ENCODE data around the gene TRIM28.
"Not testable (repeated sequence)": the region's sequence is repeated elsewhere in the genome, so short reads cannot be mapped to it uniquely, and the experiment has no call there.

TRIM28 gene

GRCh38 chr19:58519355-58520256, 24.3 kb upstream of the TRIM28 start, which contains the start of gene ZBTB45:
TSS of gene ZBTB45 (minus strand) at chr19:58519810. CDS start at chr19:58517673, 2,137 bp downstream.
- peak; percentile 94 for DNase-seq (ENCODE audit: low spot score)

DNA sequence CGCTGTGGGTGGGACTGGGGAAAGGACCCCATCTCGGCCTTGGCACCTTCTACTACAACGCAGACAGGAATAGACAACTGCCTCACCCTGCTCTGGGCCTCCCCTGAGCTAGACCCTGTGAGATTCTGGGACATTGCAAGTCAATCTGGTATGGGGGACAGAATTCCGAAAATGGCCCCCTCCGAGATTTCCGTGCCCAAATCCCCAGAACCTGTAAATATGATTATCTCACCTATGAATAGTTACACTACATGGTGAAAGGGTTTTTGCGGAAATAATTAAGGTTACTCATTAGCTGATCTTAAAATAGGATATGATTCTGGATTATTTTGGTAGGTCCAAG, 23.6 kb upstream of the TRIM28 start:
- no peak for DNase-seq (ENCODE audit: low spot score)

DNA sequence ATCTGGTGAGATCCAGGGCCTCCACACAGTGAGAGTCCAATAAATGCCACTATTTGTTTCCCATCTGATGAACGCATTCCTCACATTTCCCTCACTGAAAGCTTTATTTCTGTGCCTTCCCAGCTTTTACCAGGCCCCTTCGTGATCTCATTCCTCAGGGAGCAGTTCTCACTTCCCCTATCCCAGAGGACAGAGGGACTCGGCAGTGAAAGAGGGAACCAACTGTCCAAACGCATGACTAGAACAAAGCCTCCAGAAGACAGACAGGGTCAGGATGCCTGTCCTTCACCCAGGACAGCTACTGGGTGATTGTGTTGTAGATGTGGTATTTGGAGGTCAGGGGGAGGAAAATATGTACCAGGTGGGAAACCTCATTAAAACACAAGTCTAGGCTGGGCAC, 22.2 kb upstream of the TRIM28 start:
- no peak for DNase-seq (ENCODE audit: low spot score)

DNA sequence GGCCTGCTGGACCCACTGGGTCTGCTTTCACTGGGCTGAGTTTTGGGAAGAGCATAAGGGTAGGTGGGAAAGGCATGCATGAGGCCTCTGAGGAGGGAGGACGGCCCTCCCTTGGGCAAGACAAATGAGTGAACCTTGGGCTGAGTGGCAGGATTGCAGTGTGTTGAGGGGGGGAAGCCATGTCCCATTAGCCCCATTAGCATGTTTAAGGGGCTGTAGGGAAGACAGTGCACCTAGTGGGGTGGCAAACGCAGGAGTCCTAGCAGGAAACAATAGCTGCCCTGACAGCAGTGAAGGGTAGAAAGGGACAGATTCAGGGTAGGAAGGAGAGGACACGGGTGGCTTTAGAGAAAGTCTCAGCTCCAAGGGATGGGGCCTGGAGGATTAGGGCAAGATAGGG, 21.2 kb upstream of the TRIM28 start:
- no peak for DNase-seq (ENCODE audit: low spot score)

- DNase-seq (ENCODE audit: low spot score): no peak
Observed at GRCh38 chr19:58529405-58529804, 14.5 kb upstream of the TRIM28 start.

DNA sequence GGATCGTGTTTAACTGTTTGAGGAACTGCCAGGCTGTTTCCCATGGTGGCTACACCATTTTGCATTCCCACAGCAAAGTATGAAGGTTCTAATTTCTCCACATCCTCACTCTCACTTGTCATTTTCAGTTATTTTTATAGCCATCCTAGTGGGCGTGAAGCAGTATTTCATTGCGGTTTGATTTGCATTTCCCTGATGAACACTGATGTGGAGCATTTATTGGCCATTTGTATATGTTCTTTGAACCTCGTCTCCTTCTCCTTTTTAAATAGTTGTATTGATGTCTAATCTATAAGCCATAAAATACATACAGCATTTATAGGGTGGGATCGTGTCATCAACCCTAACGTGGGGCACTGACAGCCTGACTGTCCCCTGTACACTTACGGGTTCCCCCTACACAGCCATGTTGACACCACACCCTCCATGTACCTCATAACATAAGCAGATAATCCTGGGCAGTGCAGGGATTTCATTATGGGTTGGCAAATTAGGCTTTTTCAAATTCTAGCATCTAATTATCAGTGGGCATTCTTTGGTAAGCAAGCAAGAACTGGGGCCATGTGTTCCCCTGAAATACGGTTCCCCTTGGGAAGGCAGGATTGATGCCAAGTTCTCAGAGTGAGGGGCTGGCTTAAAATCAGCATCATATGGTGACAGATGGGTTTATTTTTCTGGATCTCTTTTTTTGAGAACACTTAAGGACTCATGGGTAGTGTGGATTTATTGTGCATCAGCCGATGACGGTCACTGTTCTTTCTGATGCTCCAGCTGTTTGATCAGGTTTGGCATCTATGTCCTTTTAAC, 12.6 kb upstream of the TRIM28 start:
- no peak for DNase-seq (ENCODE audit: low spot score)

DNA sequence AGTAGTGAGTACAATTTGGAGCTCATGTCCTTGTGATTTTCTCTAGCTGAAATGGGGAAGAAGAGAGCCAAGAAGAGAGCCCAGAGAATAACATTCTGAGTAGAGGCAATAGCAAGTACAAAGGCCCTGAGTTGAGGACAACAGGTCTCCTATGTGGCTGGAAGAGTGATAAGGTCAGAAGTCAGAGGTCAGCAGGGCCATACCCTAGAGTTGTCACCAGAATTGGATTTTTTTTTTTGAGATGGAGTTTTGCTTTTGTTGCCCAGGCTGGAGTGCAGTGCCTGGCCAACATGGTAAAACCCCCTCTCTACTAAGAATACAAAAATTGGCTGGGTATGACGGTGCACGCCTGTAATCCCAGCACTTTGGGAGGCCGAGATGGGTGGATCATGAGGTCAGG, 8.0 kb upstream of the TRIM28 start:
- no peak for DNase-seq (ENCODE audit: low spot score)

GRCh38 chr19:58536852-58537798, 6.7 kb upstream of the TRIM28 start:
- DNase-seq (ENCODE audit: low spot score): no peak

GRCh38 chr19:58538257-58539168, 5.4 kb upstream of the TRIM28 start:
- no peak for DNase-seq (ENCODE audit: low spot score)

DNA sequence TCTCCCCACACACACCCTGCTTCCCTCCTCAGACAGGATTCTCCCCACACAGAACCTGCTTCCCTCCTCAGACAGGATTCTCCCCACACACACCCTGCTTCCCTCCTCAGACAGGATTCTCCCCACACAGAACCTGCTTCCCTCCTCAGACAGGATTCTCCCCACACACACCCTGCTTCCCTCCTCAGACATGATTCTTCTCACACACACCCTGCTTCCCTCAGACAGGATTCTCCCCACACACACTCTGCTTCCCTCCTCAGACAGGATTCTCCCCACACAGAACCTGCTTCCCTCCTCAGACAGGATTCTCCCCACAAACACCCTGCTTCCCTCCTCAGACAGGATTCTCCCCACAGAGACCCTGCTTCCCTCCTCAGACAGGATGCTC, 4.7 kb upstream of the TRIM28 start:
- DNase-seq (ENCODE audit: low spot score): not testable (repeated sequence)

- not testable (repeated sequence) for DNase-seq (ENCODE audit: low spot score)
Observed at GRCh38 chr19:58542641-58543372, 1.1 kb upstream of the TRIM28 start.

- peak; percentile 66 for DNase-seq (ENCODE audit: low spot score)
Observed at GRCh38 chr19:58544591-58545285, 874 bp downstream of the TRIM28 start.

DNA sequence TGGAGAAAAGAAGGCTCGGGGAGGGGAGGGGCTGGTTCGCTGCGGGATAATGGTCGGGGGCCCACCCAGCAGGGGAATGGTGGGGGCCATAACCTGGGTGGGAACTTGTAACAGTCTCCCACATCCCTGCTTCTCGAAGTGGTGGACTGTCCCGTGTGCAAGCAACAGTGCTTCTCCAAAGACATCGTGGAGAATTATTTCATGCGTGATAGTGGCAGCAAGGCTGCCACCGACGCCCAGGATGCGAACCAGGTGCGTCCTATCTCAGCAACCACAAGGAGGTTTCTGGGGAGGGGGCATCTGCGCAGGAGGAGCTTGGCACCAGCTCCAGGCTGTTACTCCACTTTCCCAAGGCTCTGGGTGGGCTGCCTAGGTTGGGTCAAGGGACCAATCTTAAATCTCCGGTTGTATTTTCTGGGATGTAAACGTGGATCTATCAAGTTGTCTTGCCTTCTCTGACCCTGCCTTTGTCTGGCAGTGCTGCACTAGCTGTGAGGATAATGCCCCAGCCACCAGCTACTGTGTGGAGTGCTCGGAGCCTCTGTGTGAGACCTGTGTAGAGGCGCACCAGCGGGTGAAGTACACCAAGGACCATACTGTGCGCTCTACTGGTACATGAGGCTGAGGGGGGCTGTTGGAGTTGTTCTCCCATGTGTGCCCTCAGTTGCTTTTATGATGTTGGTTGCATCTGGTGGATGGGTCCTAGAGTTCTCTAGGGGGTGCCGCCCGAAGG, 1.6 kb downstream of the TRIM28 start:
- DNase-seq (ENCODE audit: low spot score): no peak

GRCh38 chr19:58546019-58546530, 2.2 kb downstream of the TRIM28 start:
- DNase-seq (ENCODE audit: low spot score): no peak

GRCh38 chr19:58547323-58548312, 3.8 kb downstream of the TRIM28 start:
- no peak for DNase-seq (ENCODE audit: low spot score)

- no peak for DNase-seq (ENCODE audit: low spot score)
Observed at GRCh38 chr19:58548859-58549663, 5.2 kb downstream of the TRIM28 start.
